ENCODE measurements around the gene PCNT.

The PCNT gene

GRCh38 chr21:46323710-46324389 lies at the start of gene PCNT, which contains the start of gene C21orf58 (continued):
- no peak for TF ChIP-seq ZNF398 (tag by site-specific recombination; IDR thresholded peaks at IDR 0.05)
- no peak for TF ChIP-seq ZNF670 (tag by site-specific recombination; IDR thresholded peaks at IDR 0.05; ENCODE audit: low read depth)
- TF ChIP-seq ZNF560 (tag by site-specific recombination; IDR thresholded peaks at IDR 0.05; ENCODE audit: borderline replicate concordance), result no peak
- TF ChIP-seq ZNF549 (tag by site-specific recombination; IDR thresholded peaks at IDR 0.05), result no peak
- no peak for TF ChIP-seq ZNF585B (tag by site-specific recombination; IDR thresholded peaks at IDR 0.05)
- no peak; the same call in 1 of the 2 replicates for TF ChIP-seq ZNF843 (tag by site-specific recombination; IDR thresholded peaks at IDR 0.05)
- no peak for TF ChIP-seq MEIS1 (CRISPR knock-in tag; IDR thresholded peaks at IDR 0.05; ENCODE audit: borderline replicate concordance)
- TF ChIP-seq ZNF350 (tag by site-specific recombination; IDR thresholded peaks at IDR 0.05), result no peak
- no peak for TF ChIP-seq ZNF112 (tag by site-specific recombination; IDR thresholded peaks at IDR 0.05)
- no peak for TF ChIP-seq ZNF169 (tag by site-specific recombination; IDR thresholded peaks at IDR 0.05)
- TF ChIP-seq ZNF18 (tag by site-specific recombination; IDR thresholded peaks at IDR 0.05), result no peak
- TF ChIP-seq PRDM6 (tag by site-specific recombination; IDR thresholded peaks at IDR 0.05), result no peak
- no peak for TF ChIP-seq SCRT1 (tag by site-specific recombination; IDR thresholded peaks at IDR 0.05; ENCODE audit: borderline replicate concordance)
- TF ChIP-seq TSHZ1 (tag by site-specific recombination; IDR thresholded peaks at IDR 0.05; ENCODE audit: borderline replicate concordance), result peak; percentile 35; the same call in 1 of the 2 replicates
- no peak for TF ChIP-seq ZNF580 (tag by site-specific recombination; IDR thresholded peaks at IDR 0.05)
- TF ChIP-seq PRDM1 (tag by site-specific recombination; IDR thresholded peaks at IDR 0.05), result no peak
- TF ChIP-seq EGR2 (tag by site-specific recombination; IDR thresholded peaks at IDR 0.05; ENCODE audit: low read depth), result peak; percentile 95
- peak; percentile 75; the same call in 1 of the 2 replicates for TF ChIP-seq ZNF362 (tag by site-specific recombination; IDR thresholded peaks at IDR 0.05)
- no peak for TF ChIP-seq MZF1 (tag by site-specific recombination; IDR thresholded peaks at IDR 0.05; ENCODE audit: borderline replicate concordance)
- no peak for TF ChIP-seq ZNF571 (tag by site-specific recombination; IDR thresholded peaks at IDR 0.05)
- no peak for TF ChIP-seq ZNF654 (tag by site-specific recombination; IDR thresholded peaks at IDR 0.05; ENCODE audit: low read depth)
- TF ChIP-seq ZBTB48 (tag by site-specific recombination; IDR thresholded peaks at IDR 0.05), result peak; percentile 47; the same call in 1 of the 2 replicates
- TF ChIP-seq ZNF146 (tag by site-specific recombination; IDR thresholded peaks at IDR 0.05), result peak; percentile 62
- no peak for TF ChIP-seq ZNF302 (tag by site-specific recombination; IDR thresholded peaks at IDR 0.05; ENCODE audit: low read depth)
- TF ChIP-seq BCL11B (tag by site-specific recombination; IDR thresholded peaks at IDR 0.05; ENCODE audit: low read depth), result no peak
- peak; percentile 72 for TF ChIP-seq ZNF629 (tag by site-specific recombination; IDR thresholded peaks at IDR 0.05)
- no peak for TF ChIP-seq TRIM28 (IDR thresholded peaks at IDR 0.05; ENCODE audit: borderline replicate concordance, low read length)
- TF ChIP-seq ZNF274 (IDR thresholded peaks at IDR 0.05; ENCODE audit: low read length), result no peak
- no peak for TF ChIP-seq ZNF274 (tag by site-specific recombination; IDR thresholded peaks at IDR 0.05; ENCODE audit: borderline replicate concordance)
- TF ChIP-seq ZNF514 (tag by site-specific recombination; IDR thresholded peaks at IDR 0.05), result no peak
- TF ChIP-seq ZNF37A (tag by site-specific recombination; IDR thresholded peaks at IDR 0.05), result peak; percentile 50; the same call in 1 of the 2 replicates

All from HEK293 (cell line).